Hematopoietic multipotent progenitor cell (in vitro differentiated cells): ENCODE results near the gene BMERB1. TPM values are rescaled to one million over a fixed set of nuclear protein-coding genes. Genes with fewer than 3 reads are reported as not detected.

Source experiments
- DNase-seq, 3 donors: peaks; one replicate each; pipeline ENCODE4 v3.0.0-alpha.2; 2011 to 2015; ENCODE audit warnings: low read depth in 2 of 3, low spot score in 2 of 3
- total RNA-seq: library from RNA; depleted of rRNA; stranded (reverse); fragments of >200 nt; gene quantifications from one replicate; pipeline ENCODE4 v1.2.3, GENCODE V29; 2012

Gene BMERB1
- total RNA-seq, 1 donor: 15.1 TPM

- no peak for DNase-seq
Observed at GRCh38 chr16:15493466-15494180, 59.2 kb downstream of the BMERB1 start.

- DNase-seq: no peak
Observed at GRCh38 chr16:15494236-15494635, 59.8 kb downstream of the BMERB1 start.

- DNase-seq: no peak
Observed at GRCh38 chr16:15495898-15496297, 61.5 kb downstream of the BMERB1 start.

- DNase-seq: no peak
Observed at GRCh38 chr16:15498427-15499175, 64.2 kb downstream of the BMERB1 start.

- no peak for DNase-seq
Observed at GRCh38 chr16:15502041-15502725, 67.8 kb downstream of the BMERB1 start.

GRCh38 chr16:15506441-15506840 lies 72.1 kb downstream of the BMERB1 start:
- DNase-seq: no peak

GRCh38 chr16:15507301-15507958 lies 73.0 kb downstream of the BMERB1 start:
- DNase-seq: peak in 1 of 3 donors; percentile 32

GRCh38 chr16:15507959-15508627 lies 73.7 kb downstream of the BMERB1 start:
- no peak for DNase-seq

- DNase-seq: no peak
Observed at GRCh38 chr16:15509051-15509592, 74.7 kb downstream of the BMERB1 start.

- peak in 1 of 3 donors; percentile 45 for DNase-seq
Observed at GRCh38 chr16:15509593-15510535, 75.5 kb downstream of the BMERB1 start.

GRCh38 chr16:15510992-15511391 lies 76.6 kb downstream of the BMERB1 start:
- DNase-seq: no peak

- DNase-seq: no peak
Observed at GRCh38 chr16:15511759-15512487, 77.5 kb downstream of the BMERB1 start.

GRCh38 chr16:15513156-15513555 lies 78.8 kb downstream of the BMERB1 start:
- DNase-seq: no peak

- DNase-seq: no peak
Observed at GRCh38 chr16:15515992-15516391, 81.6 kb downstream of the BMERB1 start.

- no peak for DNase-seq
Observed at GRCh38 chr16:15516609-15517008, 82.2 kb downstream of the BMERB1 start.

- no peak for DNase-seq
Observed at GRCh38 chr16:15517743-15518377, 83.5 kb downstream of the BMERB1 start.

GRCh38 chr16:15518381-15519351 lies 84.3 kb downstream of the BMERB1 start:
- no peak for DNase-seq
